RWPE1 (cell line): ENCODE measurements around the gene SCO2.

Experiments used
- CTCF ChIA-PET: fragments of 350-600 bp; sonication (Branson Sonifier 250); formaldehyde crosslinking; extraction: SDS; loops from one replicate; lab custom pipeline; 2021; lab: Yijun Ruan, JAX
- POLR2A ChIA-PET: fragments of 400-600 bp; formaldehyde crosslinking; extraction: SDS; loops from one replicate; lab custom pipeline; 2020; ENCODE audit warnings: antibody characterized with exemption; ENCODE audit not compliant: low non-redundant PET; lab: Yijun Ruan, JAX
- DNase-seq: peaks from one replicate; pipeline ENCODE4 v3.0.0; 2012; ENCODE audit warnings: low spot score
- H3K27ac ChIP-seq: fragments of 450-650 bp; 2 replicates; pipeline ENCODE4 v1.5.1; 2017
- CTCF ChIP-seq: fragments of 450-650 bp; conservative IDR thresholded peaks from 2 replicates; pipeline ENCODE4 v1.5.1; 2017; ENCODE audit warnings: low read depth, mild to moderate bottlenecking

Gene SCO2

GRCh38 chr22:50553310-50553709 lies 27.9 kb upstream of the SCO2 start:
- TF ChIP-seq CTCF: no peak
- CTCF ChIA-PET: interaction anchor here (1.1 kb wide), 1 partner anchor 68 kb away, joined by 3 read pairs; no protein-coding TSS in a partner anchor
- DNase-seq: no peak
- POLR2A ChIA-PET: interaction anchor here (0.7 kb wide), 1 partner anchor 11 kb away, joined by 5 read pairs; no protein-coding TSS in a partner anchor
- no peak overlapping the region for H3K27ac ChIP-seq

- ChIA-PET CTCF (interaction anchor here (0.5 kb wide), 1 partner anchor 26 kb away, joined by 3 read pairs; the partner anchor contains the start of gene SCO2), POLR2A (interaction anchor here (0.6 kb wide), 1 partner anchor 20 kb away, joined by 8 read pairs; no protein-coding TSS in a partner anchor)
- no peak overlapping the region for H3K27ac ChIP-seq
- no peak for DNase-seq
- TF ChIP-seq CTCF: no peak
Observed at GRCh38 chr22:50551160-50551752, 25.9 kb upstream of the SCO2 start.

- ChIA-PET CTCF (interaction anchor here (0.5 kb wide), 1 partner anchor 25 kb away, joined by 3 read pairs; the partner anchor contains the start of gene SCO2), POLR2A (interaction anchor here (0.6 kb wide), 1 partner anchor 19 kb away, joined by 8 read pairs; no protein-coding TSS in a partner anchor)
- H3K27ac ChIP-seq: no peak overlapping the region
- TF ChIP-seq CTCF: no peak
- no peak for DNase-seq
Observed at GRCh38 chr22:50550395-50550794, 25.0 kb upstream of the SCO2 start.

- H3K27ac ChIP-seq: no peak overlapping the region
- no peak for TF ChIP-seq CTCF
- CTCF ChIA-PET: no interaction called here
Observed at GRCh38 chr22:50548921-50549790, 23.8 kb upstream of the SCO2 start.

GRCh38 chr22:50548040-50548920 lies 22.9 kb upstream of the SCO2 start:
- ChIA-PET POLR2A (no interaction called here), CTCF (interaction anchor here (1.1 kb wide), 1 partner anchor 15 kb away, joined by 3 read pairs; no protein-coding TSS in a partner anchor)
- no peak for DNase-seq
- TF ChIP-seq CTCF: no peak
- H3K27ac ChIP-seq: no peak overlapping the region

More at GRCh38 chr22:50548921-50549790, 23.8 kb upstream of the SCO2 start:
- no peak for DNase-seq
- POLR2A ChIA-PET: no interaction called here
